GM13976 (cell line): ENCODE measurements around the gene SEC61A1.
A peak's percentile ranks its signal among the peaks of the same experiment; 100 is the strongest.

Source experiments
- DNase-seq: peaks from one replicate; pipeline ENCODE4 v3.0.0; 2012; ENCODE audit warnings: low spot score
- in situ Hi-C: fragments of 300-500 bp; cut with MboI; formaldehyde crosslinking; loops from one replicate; pipeline ENCODE4 v1.12.0; 2022; ENCODE audit warnings: low sequenced_read_pairs, mixed read lengths, inconsistent platforms; ENCODE audit not compliant: unreplicated experiment
- TF ChIP-seq, protein P1 (sequence below): IDR thresholded peaks from 2 replicates; pipeline ENCODE4 v1.5.1; 2012; ENCODE audit warnings: borderline replicate concordance, mild to moderate bottlenecking; ENCODE audit not compliant: insufficient read depth; ENCODE audit errors: extremely low read depth, missing control alignments, control extremely low read depth

SEC61A1 gene

DNA sequence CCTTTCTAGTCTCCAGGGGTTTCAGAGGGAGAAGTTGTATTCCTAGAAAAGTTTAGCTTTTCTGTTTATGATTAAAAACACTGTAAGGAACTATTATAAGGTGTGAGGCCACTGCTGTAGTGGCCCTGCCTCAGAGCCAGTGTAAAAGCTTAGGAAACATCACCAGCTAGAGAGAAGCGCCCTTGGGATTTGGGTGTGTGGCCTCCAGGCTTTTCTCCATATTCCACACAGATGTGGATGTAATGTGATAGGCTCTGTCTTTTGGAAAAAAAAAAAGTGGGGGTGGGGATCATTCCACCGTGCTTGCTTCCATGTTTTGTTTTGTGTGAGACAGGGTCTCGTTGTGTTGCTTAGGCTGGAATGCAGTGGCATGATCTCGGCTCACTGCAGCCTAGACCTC is 13.9 kb downstream of the SEC61A1 start:
- TF ChIP-seq, protein P1, sequence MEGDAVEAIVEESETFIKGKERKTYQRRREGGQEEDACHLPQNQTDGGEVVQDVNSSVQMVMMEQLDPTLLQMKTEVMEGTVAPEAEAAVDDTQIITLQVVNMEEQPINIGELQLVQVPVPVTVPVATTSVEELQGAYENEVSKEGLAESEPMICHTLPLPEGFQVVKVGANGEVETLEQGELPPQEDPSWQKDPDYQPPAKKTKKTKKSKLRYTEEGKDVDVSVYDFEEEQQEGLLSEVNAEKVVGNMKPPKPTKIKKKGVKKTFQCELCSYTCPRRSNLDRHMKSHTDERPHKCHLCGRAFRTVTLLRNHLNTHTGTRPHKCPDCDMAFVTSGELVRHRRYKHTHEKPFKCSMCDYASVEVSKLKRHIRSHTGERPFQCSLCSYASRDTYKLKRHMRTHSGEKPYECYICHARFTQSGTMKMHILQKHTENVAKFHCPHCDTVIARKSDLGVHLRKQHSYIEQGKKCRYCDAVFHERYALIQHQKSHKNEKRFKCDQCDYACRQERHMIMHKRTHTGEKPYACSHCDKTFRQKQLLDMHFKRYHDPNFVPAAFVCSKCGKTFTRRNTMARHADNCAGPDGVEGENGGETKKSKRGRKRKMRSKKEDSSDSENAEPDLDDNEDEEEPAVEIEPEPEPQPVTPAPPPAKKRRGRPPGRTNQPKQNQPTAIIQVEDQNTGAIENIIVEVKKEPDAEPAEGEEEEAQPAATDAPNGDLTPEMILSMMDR: no peak
- no peak for DNase-seq
- in situ Hi-C loops: no loop called here

DNA sequence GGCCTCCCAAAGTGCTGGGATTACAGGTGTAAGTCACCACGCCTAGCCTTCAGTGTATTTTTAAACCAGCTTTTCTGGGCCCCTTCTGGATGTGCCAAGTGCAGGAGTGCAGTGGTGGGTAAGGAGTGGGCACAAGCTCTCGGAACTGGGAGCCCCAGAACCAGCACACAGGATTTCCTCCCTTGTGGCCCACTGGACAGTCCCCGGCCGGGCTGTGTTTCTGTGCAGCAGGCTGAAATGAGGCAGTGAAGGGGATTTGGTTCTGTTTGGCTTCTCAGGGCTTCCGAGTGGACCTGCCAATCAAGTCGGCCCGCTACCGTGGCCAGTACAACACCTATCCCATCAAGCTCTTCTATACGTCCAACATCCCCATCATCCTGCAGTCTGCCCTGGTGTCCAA is 14.4 kb downstream of the SEC61A1 start:
- DNase-seq: no peak
- TF ChIP-seq, protein P1: no peak
- in situ Hi-C loops: no loop called here

DNA sequence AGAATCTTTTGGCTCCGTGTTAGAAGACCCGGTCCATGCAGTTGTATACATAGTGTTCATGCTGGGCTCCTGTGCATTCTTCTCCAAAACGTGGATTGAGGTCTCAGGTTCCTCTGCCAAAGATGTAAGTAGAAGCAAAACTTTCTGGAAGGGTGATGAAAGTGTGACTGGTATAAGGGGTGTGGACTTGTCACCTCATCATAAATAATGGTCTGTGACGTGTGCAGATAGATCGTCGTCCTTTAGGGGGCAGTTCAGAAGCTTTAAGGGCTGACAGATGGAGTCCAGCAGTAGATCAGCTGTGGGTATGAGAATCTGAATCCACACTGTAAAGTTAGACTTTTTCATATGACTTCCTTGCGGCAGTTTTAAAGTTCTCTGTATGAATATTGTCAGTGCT is 15.3 kb downstream of the SEC61A1 start:
- in situ Hi-C loops: no loop called here
- DNase-seq: no peak
- TF ChIP-seq, protein P1: no peak

DNA sequence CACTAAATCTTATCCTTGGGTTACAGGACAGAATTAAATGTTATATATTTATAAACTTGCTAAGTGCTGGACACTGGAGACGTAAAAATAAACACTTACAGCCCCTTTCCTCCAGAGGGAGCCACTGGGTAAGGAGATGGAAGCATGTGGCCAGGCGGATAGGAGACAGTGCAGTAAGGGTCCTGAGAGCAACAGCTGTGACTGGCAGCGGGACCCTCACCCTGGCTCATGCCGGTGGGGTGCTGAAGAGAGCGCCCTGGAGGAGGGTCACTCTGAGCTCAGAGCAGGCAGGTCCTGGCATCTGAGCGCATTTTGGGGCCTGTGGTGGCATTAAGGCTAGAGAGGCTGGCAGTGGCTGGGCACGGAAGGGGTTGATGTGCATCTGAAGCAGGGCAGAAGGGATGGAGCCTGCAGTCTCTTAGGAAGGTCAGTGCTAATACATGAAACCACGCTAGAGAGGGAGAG is 16.0 kb downstream of the SEC61A1 start:
- in situ Hi-C loops: no loop called here
- TF ChIP-seq, protein P1: peak; percentile 34
- DNase-seq: peak; percentile 61

DNA sequence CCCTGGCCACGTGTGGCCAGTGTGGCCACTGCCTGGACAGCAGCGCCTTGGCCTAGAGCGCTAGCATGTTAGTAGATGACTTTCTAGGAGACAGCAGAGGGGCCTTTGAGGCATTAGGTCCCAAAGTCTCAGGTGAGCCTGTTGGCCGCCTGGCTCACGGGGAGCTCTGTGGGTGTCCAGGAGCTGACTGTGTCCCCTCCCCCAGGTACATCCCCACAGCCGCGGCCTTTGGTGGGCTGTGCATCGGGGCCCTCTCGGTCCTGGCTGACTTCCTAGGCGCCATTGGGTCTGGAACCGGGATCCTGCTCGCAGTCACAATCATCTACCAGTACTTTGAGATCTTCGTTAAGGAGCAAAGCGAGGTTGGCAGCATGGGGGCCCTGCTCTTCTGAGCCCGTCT is 17.0 kb downstream of the SEC61A1 start:
- DNase-seq: no peak
- TF ChIP-seq, protein P1: no peak
- in situ Hi-C loops: no loop called here

DNA sequence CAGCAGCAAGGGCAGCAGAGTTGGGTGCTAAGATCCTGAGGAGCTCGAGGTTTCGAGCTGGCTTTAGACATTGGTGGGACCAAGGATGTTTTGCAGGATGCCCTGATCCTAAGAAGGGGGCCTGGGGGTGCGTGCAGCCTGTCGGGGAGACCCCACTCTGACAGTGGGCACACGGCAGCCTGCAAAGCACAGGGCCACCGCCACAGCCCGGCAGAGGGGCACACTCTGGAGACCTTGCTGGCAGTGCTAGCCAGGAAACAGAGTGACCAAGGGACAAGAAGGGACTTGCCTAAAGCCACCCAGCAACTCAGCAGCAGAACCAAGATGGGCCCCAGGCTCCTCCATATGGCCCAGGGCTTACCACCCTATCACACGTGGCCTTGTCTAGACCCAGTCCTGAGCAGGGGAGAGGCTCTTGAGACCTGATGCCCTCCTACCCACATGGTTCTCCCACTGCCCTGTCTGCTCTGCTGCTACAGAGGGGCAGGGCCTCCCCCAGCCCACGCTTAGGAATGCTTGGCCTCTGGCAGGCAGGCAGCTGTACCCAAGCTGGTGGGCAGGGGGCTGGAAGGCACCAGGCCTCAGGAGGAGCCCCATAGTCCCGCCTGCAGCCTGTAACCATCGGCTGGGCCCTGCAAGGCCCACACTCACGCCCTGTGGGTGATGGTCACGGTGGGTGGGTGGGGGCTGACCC is 18.8 kb downstream of the SEC61A1 start:
- TF ChIP-seq, protein P1: no peak
- DNase-seq: no peak
- in situ Hi-C loops: no loop called here
